ENCODE measurements around the gene TP53BP1.

GRCh38 chr15:43514241-43515057, 21.5 kb upstream of the TP53BP1 start:
- TF ChIP-seq CTCF (IDR thresholded peaks at IDR 0.05) (peak; percentile 22 to 57 (median 40)), POLR2A (IDR thresholded peaks at IDR 0.05) (no peak)

All from heart left ventricle (tissue), 13 donors.